MM.1S (cell line): ENCODE results near the gene TMEM123.

Source experiments
- CTCF ChIP-seq: fragments of 300-600 bp; sonication (generic); IDR thresholded peaks from 2 replicates; pipeline ENCODE4 v1.5.1; 2016; ENCODE audit warnings: antibody characterized with exemption, low read length, mixed read lengths
- EZH2 ChIP-seq: fragments of 300-600 bp; sonication (generic); optimal IDR thresholded peaks from 2 replicates; pipeline ENCODE3; 2017; ENCODE audit warnings: low read depth, mild to moderate bottlenecking, antibody characterized with exemption, low read length, mixed read lengths
- EZH2phosphoT487 ChIP-seq: fragments of 300-600 bp; sonication (generic); IDR thresholded peaks from 2 replicates; pipeline ENCODE4 v1.6.1; 2018; ENCODE audit warnings: antibody characterized with exemption, low read length

- TF ChIP-seq CTCF, result no peak
- TF ChIP-seq EZH2phosphoT487, result no peak
- TF ChIP-seq EZH2, result no peak
These were observed 16.7 kb upstream of the TMEM123 start for GRCh38 chr11:102469196-102469821.
